AG04450 (cell line): ENCODE results near the gene MECP2. TPM values are rescaled to one million over a fixed set of nuclear protein-coding genes. Genes with fewer than 3 reads are reported as not detected.

ENCODE experiments used
- CTCF ChIA-PET: fragments of 300-600, 350-600 bp; formaldehyde crosslinking; extraction: SDS; loops from one replicate; lab custom pipeline; 2022; ENCODE audit warnings: antibody characterized with exemption, inconsistent platforms; lab: Charles Lee
- POLR2A ChIA-PET: fragments of 350-600 bp; formaldehyde crosslinking; extraction: SDS; loops from one replicate; lab custom pipeline; 2021; ENCODE audit warnings: antibody characterized with exemption, inconsistent platforms; lab: Yijun Ruan, JAX
- DNase-seq: peaks from one replicate; pipeline ENCODE4 v3.0.0-alpha.2; 2011; ENCODE audit warnings: low read depth, low spot score
- H3K27ac ChIP-seq: one replicate; pipeline ENCODE4 v1.5.1; 2012; ENCODE audit warnings: low read depth, low read length, control low read depth
- H3K27me3 ChIP-seq: one replicate; pipeline ENCODE4 v1.6.0; 2012; ENCODE audit warnings: low read length; ENCODE audit not compliant: control insufficient read depth, insufficient read depth
- H3K4me3 ChIP-seq: 2 replicates; pipeline ENCODE4 v1.5.1; 2011; ENCODE audit warnings: mild to moderate bottlenecking, low read depth, low read length, control low read depth
- H3K9me3 ChIP-seq: 2 replicates; pipeline ENCODE4 v1.5.1; 2012; ENCODE audit warnings: low read length; ENCODE audit not compliant: control insufficient read depth, insufficient read depth
- CTCF ChIP-seq: IDR thresholded peaks from 2 replicates; pipeline ENCODE4 v1.5.1; 2011; ENCODE audit warnings: low read depth, low read length, control low read depth, inconsistent platforms
- polyA plus RNA-seq: library from polyadenylated mRNA; depleted of rRNA; stranded (reverse); fragments of >200 nt; gene quantifications from 2 replicates; pipeline ENCODE4 v1.2.3, GENCODE V29; 2011

Gene MECP2
- polyA plus RNA-seq, 1 experiment = 12.8 TPM

GRCh38 chrX:154024271-154024670 lies 73.2 kb downstream of the MECP2 start:
- H3K9me3 ChIP-seq = no peaks in the 10 kb centered on the region
- ChIA-PET POLR2A (no interaction called here), CTCF (no interaction called here)
- no peaks in the 10 kb centered on the region for H3K27me3 ChIP-seq
- no peak overlapping the region for H3K27ac ChIP-seq
- TF ChIP-seq CTCF = no peak
- DNase-seq = no peak
- no peak overlapping the region for H3K4me3 ChIP-seq

- CTCF ChIA-PET = no interaction called here
- peak overlapping the region; percentile 31 for H3K27ac ChIP-seq
- POLR2A ChIA-PET = no interaction called here
These were observed 74.1 kb downstream of the MECP2 start for GRCh38 chrX:154023276-154024000.

GRCh38 chrX:154022108-154022507 lies 75.4 kb downstream of the MECP2 start:
- no peak for DNase-seq
- POLR2A ChIA-PET = no interaction called here
- CTCF ChIA-PET = no interaction called here

More at GRCh38 chrX:154023276-154024000, 74.1 kb downstream of the MECP2 start:
- DNase-seq = no peak
- Histone ChIP-seq H3K4me3 (no peak overlapping the region), H3K27me3 (no peaks in the 10 kb centered on the region), H3K9me3 (no peaks in the 10 kb centered on the region)
- no peak for TF ChIP-seq CTCF

GRCh38 chrX:154021131-154021611 lies 76.3 kb downstream of the MECP2 start:
- no peak for TF ChIP-seq CTCF
- no peak for DNase-seq
- Histone ChIP-seq H3K27me3 (no peaks in the 10 kb centered on the region), H3K4me3 (no peak overlapping the region), H3K27ac (no peak overlapping the region), H3K9me3 (no peaks in the 10 kb centered on the region)
- ChIA-PET CTCF (no interaction called here), POLR2A (interaction anchor here (0.5 kb wide), 1 partner anchor 348 kb away, joined by 3 read pairs; no protein-coding TSS in a partner anchor)

More at GRCh38 chrX:154022108-154022507, 75.4 kb downstream of the MECP2 start:
- no peak overlapping the region for H3K4me3 ChIP-seq
- no peak overlapping the region for H3K27ac ChIP-seq
- no peak for TF ChIP-seq CTCF
- no peaks in the 10 kb centered on the region for H3K9me3 ChIP-seq
- H3K27me3 ChIP-seq = no peaks in the 10 kb centered on the region

- ChIA-PET CTCF (interaction anchor here (0.5 kb wide), 1 partner anchor 11 kb away, joined by 3 read pairs; no protein-coding TSS in a partner anchor), POLR2A (interaction anchor here (1.3 kb wide), 1 partner anchor 20 kb away, joined by 4 read pairs; no protein-coding TSS in a partner anchor)
- no peak for TF ChIP-seq CTCF
- DNase-seq = no peak
- Histone ChIP-seq H3K27ac (peak overlapping the region; percentile 65), H3K9me3 (no peaks in the 10 kb centered on the region), H3K27me3 (no peaks in the 10 kb centered on the region), H3K4me3 (peak overlapping the region; percentile 58)
These were observed 76.9 kb downstream of the MECP2 start for GRCh38 chrX:154020536-154021115.
